ENCODE data around the gene VGF.
A peak's percentile ranks its signal among the peaks of the same experiment; 100 is the strongest.

Gene VGF

DNA sequence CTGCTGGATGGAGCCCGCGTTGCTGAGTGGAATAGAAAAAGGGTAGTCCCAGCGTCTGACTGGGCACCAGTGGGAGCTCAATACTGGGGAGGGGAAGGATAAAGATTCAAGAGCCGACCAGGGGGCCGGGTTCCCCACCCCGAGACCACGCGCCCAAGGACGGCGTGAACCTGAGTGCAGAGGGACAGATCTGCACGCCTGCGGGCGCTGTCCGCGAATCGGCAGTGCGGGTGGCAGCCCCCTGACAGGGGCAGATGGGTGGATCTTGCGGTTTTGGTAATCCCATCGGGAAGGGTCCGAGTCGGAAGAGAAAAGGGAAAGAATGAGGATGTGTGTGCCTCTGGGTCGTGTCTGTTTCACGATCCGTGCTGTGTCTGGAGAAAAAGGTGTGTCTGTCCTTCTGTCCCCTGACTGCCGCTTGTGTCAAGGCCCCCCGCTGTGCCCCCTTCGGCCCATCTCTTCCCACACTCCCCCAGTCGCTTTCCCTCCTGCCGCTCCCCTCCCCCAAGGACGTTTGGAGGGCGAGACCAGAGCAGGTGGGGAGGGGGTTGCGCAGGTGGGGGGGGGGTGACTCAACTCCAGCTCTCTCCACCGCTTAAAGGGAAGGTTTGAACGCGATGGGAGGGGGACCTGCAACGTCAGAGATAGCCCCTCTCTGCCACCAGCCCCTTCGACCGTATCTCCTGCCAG is 734 bp upstream of the VGF start:
- no peak for DNase-seq

- DNase-seq, result no peak
Observed at GRCh38 chr7:101164071-101164840, 1.1 kb downstream of the VGF start.

GRCh38 chr7:101163279-101164070 is 1.9 kb downstream of the VGF start:
- no peak for DNase-seq

GRCh38 chr7:101162551-101163278 is 2.7 kb downstream of the VGF start:
- DNase-seq, result no peak

GRCh38 chr7:101161692-101162471 is 3.5 kb downstream of the VGF start:
- DNase-seq, result no peak

GRCh38 chr7:101160910-101161309 is 4.5 kb downstream of the VGF start:
- DNase-seq, result no peak

DNA sequence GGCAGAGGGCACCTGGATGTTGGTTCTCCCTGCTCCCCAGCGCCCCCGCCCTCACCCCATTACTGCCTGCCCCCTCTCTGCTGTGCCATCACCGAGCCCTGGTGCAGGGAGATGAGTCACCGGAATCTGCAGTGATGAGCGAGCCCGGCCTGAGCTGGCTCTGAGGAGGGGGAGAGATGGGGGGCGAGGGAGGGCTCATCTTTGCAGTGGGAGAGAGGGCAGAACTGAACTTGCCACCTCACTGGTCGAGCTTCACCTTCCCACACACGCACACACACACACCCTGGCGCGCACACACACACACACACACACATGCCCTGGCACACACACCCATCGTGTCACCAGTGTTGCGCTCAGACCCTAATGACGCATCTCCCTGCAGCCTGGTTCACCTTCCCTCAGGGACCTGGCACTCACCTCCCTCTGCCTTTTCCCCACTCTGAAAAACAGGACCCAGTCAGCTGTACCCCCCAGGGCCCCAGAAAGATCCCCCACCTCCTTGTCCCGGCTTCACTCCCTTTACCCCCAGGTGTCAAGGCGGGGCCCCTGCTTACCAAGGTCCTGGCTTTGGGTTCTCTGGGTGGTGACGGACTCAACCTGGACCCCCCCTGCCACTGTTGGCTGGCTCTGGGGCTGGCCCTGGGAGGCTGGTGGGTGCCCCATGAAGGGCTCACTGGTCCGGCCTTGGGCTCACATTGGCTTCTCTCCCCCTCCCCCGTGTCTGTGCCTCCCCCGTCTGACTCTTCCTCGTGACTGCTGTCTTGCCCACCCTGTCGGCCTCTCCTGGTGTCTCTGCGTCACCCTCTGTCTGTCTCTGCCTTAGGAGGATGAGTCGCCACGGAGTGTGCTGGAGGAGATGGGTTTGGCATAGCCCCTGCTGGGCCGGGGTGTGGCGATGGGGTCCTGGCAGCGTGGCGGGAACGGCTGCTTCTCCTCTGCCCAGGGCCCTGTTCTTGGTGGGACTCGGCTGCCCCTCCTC is 5.4 kb downstream of the VGF start:
- DNase-seq, result no peak

DNA sequence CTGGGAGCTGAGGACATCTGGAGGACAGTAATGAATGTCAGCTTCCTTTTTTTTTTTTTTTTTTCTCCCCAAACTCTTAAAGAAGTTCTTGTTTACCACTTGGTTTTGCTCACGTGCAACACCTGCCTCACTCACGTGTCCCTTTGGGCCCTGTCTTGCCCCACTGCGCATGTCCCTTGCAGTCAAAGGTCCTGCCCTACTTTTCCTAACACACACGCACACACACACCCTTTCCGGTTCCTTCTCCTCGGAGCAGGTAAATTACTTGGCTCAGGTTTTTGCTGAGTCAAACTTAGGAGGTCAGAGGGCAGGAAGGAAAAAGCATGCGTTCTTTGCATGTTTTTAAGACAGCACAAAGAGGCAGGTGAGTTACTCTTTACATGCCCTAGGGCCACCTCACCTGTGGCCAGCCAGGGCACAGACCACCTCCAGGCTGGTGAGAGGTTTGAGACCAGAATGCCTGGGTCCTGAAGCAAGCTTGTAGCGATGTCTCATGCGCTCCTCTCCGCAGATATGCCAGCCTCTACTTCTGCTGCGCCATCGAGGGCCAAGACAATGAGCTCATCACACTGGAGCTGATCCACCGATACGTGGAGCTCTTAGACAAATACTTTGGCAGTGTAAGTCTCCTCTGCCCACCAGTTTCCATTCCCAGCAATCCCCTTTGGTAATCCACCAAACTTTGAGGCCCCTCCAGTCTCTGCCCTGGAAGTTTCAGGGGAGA is 8.3 kb downstream of the VGF start:
- no peak for DNase-seq

GRCh38 chr7:101156277-101156676 is 9.1 kb downstream of the VGF start:
- DNase-seq, result no peak

DNA sequence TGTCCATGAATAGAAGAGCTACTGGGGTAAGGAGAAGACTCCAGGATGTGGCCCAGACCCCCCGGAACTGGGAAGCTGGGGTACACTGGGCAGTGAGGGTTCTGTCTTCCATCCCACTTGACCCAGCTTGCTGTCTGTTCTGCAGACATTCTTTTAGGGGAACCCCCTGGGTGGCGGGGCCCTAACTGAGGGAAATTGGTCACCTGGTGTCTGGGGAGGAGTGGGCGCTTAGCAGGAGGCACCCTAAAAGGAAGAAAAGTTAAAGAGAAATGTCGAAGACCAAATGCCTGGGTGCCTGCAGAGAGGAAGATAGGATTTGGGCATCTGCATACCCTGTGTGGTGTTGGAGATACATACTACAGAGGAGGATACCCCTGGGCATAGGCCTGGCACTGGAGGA is 10.1 kb downstream of the VGF start:
- no peak for DNase-seq

DNA sequence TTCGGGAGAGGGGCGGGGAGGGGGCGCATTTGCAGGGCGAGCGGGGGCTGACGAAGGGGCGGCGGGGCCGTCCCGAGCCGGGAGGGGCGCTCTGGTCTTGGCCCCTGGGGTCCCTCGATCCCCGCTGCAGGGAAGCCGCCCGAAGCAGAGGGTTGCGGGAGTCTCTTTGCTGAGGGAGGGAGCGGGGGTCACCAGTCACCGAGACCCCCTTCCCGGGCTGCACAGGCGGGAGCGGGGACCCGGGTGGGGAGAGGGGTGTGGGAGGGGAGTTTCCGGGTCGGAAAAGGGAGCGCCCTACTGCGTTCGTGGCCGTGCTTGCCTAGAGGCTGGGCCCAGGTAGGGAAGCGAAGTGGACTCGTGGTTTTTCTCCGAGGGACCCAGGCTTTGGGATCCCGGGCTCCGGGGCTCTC is 10.7 kb downstream of the VGF start:
- DNase-seq, result no peak

GRCh38 chr7:101153969-101154692 is 11.2 kb downstream of the VGF start, which contains the start of gene AP1S1:
Gene AP1S1, plus strand, starts transcription at chr7:101154476. Its CDS starts 39 bp downstream, at chr7:101154515.
- DNase-seq, result peak; percentile 94

- no peak for DNase-seq
Observed at GRCh38 chr7:101151908-101152651, 13.3 kb downstream of the VGF start.

GRCh38 chr7:101140746-101141382 is 24.5 kb downstream of the VGF start:
- DNase-seq, result no peak

GRCh38 chr7:101140339-101140699 is 25.1 kb downstream of the VGF start:
- no peak for DNase-seq

DNA sequence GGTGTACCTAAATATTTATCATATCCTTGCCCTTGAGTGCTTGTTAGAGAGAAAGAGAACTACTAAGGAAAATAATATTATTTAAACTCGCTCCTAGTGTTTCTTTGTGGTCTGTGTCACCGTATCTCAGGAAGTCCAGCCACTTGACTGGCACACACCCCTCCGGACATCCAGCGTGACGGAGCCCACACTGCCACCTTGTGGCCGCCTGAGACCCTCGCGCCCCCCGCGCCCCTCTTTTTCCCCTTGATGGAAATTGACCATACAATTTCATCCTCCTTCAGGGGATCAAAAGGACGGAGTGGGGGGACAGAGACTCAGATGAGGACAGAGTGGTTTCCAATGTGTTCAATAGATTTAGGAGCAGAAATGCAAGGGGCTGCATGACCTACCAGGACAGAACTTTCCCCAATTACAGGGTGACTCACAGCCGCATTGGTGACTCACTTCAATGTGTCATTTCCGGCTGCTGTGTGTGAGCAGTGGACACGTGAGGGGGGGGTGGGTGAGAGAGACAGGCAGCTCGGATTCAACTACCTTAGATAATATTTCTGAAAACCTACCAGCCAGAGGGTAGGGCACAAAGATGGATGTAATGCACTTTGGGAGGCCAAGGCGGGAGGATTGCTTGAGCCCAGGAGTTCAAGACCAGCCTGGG is 27.0 kb downstream of the VGF start:
- peak; percentile 91 for DNase-seq

- no peak for DNase-seq
Observed at GRCh38 chr7:101137651-101138212, 27.6 kb downstream of the VGF start.
